Activated naive CD4-positive, alpha-beta T cell treated with anti-CD3 and anti-CD28 coated beads, Interleukin-2, amount 50 U/mL, for 24 hours (primary cell): ENCODE measurements around the gene ZBTB17.

Experiments
- H3K27ac Mint-ChIP-seq: one replicate; pipeline ENCODE4 v1.8.0; 2021; ENCODE audit warnings: mild to moderate bottlenecking, mixed read lengths
- H3K27me3 Mint-ChIP-seq: one replicate; pipeline ENCODE4 v1.8.0; 2021; ENCODE audit warnings: mixed read lengths
- H3K36me3 Mint-ChIP-seq: one replicate; pipeline ENCODE4 v1.8.0; 2021; ENCODE audit warnings: mixed read lengths
- H3K4me1 Mint-ChIP-seq: one replicate; pipeline ENCODE4 v1.8.0; 2021; ENCODE audit warnings: mixed read lengths
- H3K4me3 Mint-ChIP-seq: one replicate; pipeline ENCODE4 v1.8.0; 2021; ENCODE audit warnings: mild to moderate bottlenecking, mixed read lengths
- H3K9me3 Mint-ChIP-seq: one replicate; pipeline ENCODE4 v1.8.0; 2021; ENCODE audit warnings: mixed read lengths

ZBTB17 gene

GRCh38 chr1:15950302-15950701 is 25.6 kb downstream of the ZBTB17 start:
- Mint-ChIP-seq H3K4me3 (peak overlapping the region; percentile 86), H3K36me3 (peaks cover 12% of the 10 kb centered on the region), H3K27me3 (no peaks in the 10 kb centered on the region), H3K27ac (peak overlapping the region; percentile 100), H3K4me1 (peaks cover 76% of the 10 kb centered on the region), H3K9me3 (no peaks in the 10 kb centered on the region)

- Mint-ChIP-seq H3K9me3 (no peaks in the 10 kb centered on the region), H3K27ac (peak overlapping the region; percentile 100), H3K4me3 (peak overlapping the region; percentile 86), H3K27me3 (no peaks in the 10 kb centered on the region), H3K4me1 (peaks cover 72% of the 10 kb centered on the region), H3K36me3 (peaks cover 10% of the 10 kb centered on the region)
Measured at GRCh38 chr1:15949453-15950245, 26.3 kb downstream of the ZBTB17 start.

- H3K36me3 Mint-ChIP-seq = peaks cover 8% of the 10 kb centered on the region
- H3K27ac Mint-ChIP-seq = peak overlapping the region; percentile 100
- no peaks in the 10 kb centered on the region for H3K9me3 Mint-ChIP-seq
- no peaks in the 10 kb centered on the region for H3K27me3 Mint-ChIP-seq
- peaks cover 65% of the 10 kb centered on the region for H3K4me1 Mint-ChIP-seq
- peak overlapping the region; percentile 58 for H3K4me3 Mint-ChIP-seq
Measured at GRCh38 chr1:15948595-15949452, 27.1 kb downstream of the ZBTB17 start.

GRCh38 chr1:15948091-15948591 is 27.8 kb downstream of the ZBTB17 start:
- Mint-ChIP-seq H3K27me3 (no peaks in the 10 kb centered on the region), H3K4me3 (peak overlapping the region; percentile 15), H3K9me3 (no peaks in the 10 kb centered on the region), H3K27ac (peak overlapping the region; percentile 100), H3K4me1 (peaks cover 58% of the 10 kb centered on the region), H3K36me3 (peaks cover 8% of the 10 kb centered on the region)

GRCh38 chr1:15947382-15948090 is 28.4 kb downstream of the ZBTB17 start:
- Mint-ChIP-seq H3K36me3 (peaks cover 5% of the 10 kb centered on the region), H3K9me3 (no peaks in the 10 kb centered on the region), H3K4me1 (peaks cover 54% of the 10 kb centered on the region), H3K27me3 (no peaks in the 10 kb centered on the region), H3K27ac (peak overlapping the region; percentile 100), H3K4me3 (no peak overlapping the region)

- Mint-ChIP-seq H3K27ac (peak overlapping the region; percentile 85), H3K4me3 (no peak overlapping the region), H3K4me1 (peaks cover 46% of the 10 kb centered on the region), H3K27me3 (no peaks in the 10 kb centered on the region), H3K36me3 (peaks cover 5% of the 10 kb centered on the region), H3K9me3 (no peaks in the 10 kb centered on the region)
Measured at GRCh38 chr1:15946571-15947381, 29.1 kb downstream of the ZBTB17 start.

GRCh38 chr1:15945832-15946448 is 30.0 kb downstream of the ZBTB17 start:
- Mint-ChIP-seq H3K36me3 (peaks cover 3% of the 10 kb centered on the region), H3K4me3 (no peak overlapping the region), H3K9me3 (no peaks in the 10 kb centered on the region), H3K4me1 (peaks cover 38% of the 10 kb centered on the region), H3K27me3 (no peaks in the 10 kb centered on the region), H3K27ac (peak overlapping the region; percentile 85)

- peaks cover 2% of the 10 kb centered on the region for H3K36me3 Mint-ChIP-seq
- no peaks in the 10 kb centered on the region for H3K27me3 Mint-ChIP-seq
- H3K9me3 Mint-ChIP-seq = no peaks in the 10 kb centered on the region
- H3K4me1 Mint-ChIP-seq = peaks cover 31% of the 10 kb centered on the region
- no peak overlapping the region for H3K27ac Mint-ChIP-seq
- H3K4me3 Mint-ChIP-seq = no peak overlapping the region
Measured at GRCh38 chr1:15945011-15945831, 30.7 kb downstream of the ZBTB17 start.

- Mint-ChIP-seq H3K4me3 (no peak overlapping the region), H3K4me1 (peaks cover 23% of the 10 kb centered on the region), H3K9me3 (no peaks in the 10 kb centered on the region), H3K27ac (no peak overlapping the region), H3K36me3 (peaks cover 4% of the 10 kb centered on the region), H3K27me3 (no peaks in the 10 kb centered on the region)
Measured at GRCh38 chr1:15944308-15945010, 31.4 kb downstream of the ZBTB17 start.

- Mint-ChIP-seq H3K4me3 (no peak overlapping the region), H3K27ac (no peak overlapping the region), H3K27me3 (no peaks in the 10 kb centered on the region), H3K9me3 (no peaks in the 10 kb centered on the region), H3K36me3 (peaks cover 5% of the 10 kb centered on the region), H3K4me1 (peaks cover 22% of the 10 kb centered on the region)
Measured at GRCh38 chr1:15943992-15944307, 32.0 kb downstream of the ZBTB17 start.

- no peaks in the 10 kb centered on the region for H3K27me3 Mint-ChIP-seq
- peaks cover 5% of the 10 kb centered on the region for H3K36me3 Mint-ChIP-seq
- H3K9me3 Mint-ChIP-seq = no peaks in the 10 kb centered on the region
- peaks cover 17% of the 10 kb centered on the region for H3K4me1 Mint-ChIP-seq
- no peak overlapping the region for H3K27ac Mint-ChIP-seq
- H3K4me3 Mint-ChIP-seq = no peak overlapping the region
Measured at GRCh38 chr1:15943328-15943991, 32.4 kb downstream of the ZBTB17 start.

GRCh38 chr1:15942661-15943327 is 33.1 kb downstream of the ZBTB17 start:
- Mint-ChIP-seq H3K9me3 (no peaks in the 10 kb centered on the region), H3K27ac (peak overlapping the region; percentile 72), H3K27me3 (no peaks in the 10 kb centered on the region), H3K36me3 (peaks cover 5% of the 10 kb centered on the region), H3K4me3 (no peak overlapping the region), H3K4me1 (peaks cover 10% of the 10 kb centered on the region)
